Motor neuron (in vitro differentiated cells): ENCODE results near the gene CYP46A1. TPM values are rescaled to one million over a fixed set of nuclear protein-coding genes. Genes with fewer than 3 reads are reported as not detected.

ENCODE experiments used
- ATAC-seq, 8 experiments: fragments of 200-7000 bp; cut with Tn5 transposase; replicated peaks in 6 of 8; 2 replicates each; pipeline ENCODE4 v1.8.0; 2021; ENCODE audit warnings: mild to moderate bottlenecking in 8 of 8, moderate library complexity in 8 of 8
- H3K27ac ChIP-seq, 2 donors: fragments of 250-450 bp; sonication (Bioruptor Pico); 2 replicates each; pipeline ENCODE4 v1.9.0; 2021; ENCODE audit warnings: antibody characterized with exemption in 2 of 2, mild to moderate bottlenecking in 2 of 2, moderate library complexity in 1 of 2
- H3K4me1 ChIP-seq, 2 donors: fragments of 250-450 bp; sonication (Bioruptor Pico); replicated peaks in 1 of 2; 2 replicates each; pipeline ENCODE4 v1.6.1; 2021; ENCODE audit warnings: antibody characterized with exemption in 2 of 2, mild to moderate bottlenecking in 2 of 2, moderate library complexity in 1 of 2
- H3K4me3 ChIP-seq, 5 donors: fragments of 250-450 bp; sonication (Bioruptor Pico); 2 replicates each; pipeline ENCODE4 v1.9.0; 2021; ENCODE audit warnings: antibody characterized with exemption in 5 of 5, mild to moderate bottlenecking in 5 of 5, moderate library complexity in 4 of 5
- WGBS, 10 experiments: fragments of 450-650 bp; shearing (Covaris generic); methylation state at CpG; one replicate each; pipeline ENCODE4 v1.0.0; 2022; 5-methylcytosine and 5-hydroxymethylcytosine counted together
- in situ Hi-C, 9 experiments: fragments of 400-800 bp; cut with MboI; loops; one replicate each; pipeline ENCODE4 v1.15.0; 2021; ENCODE audit warnings: low sequenced_read_pairs in 9 of 9, low pct_unique_long_range_greater_than_20kb in 2 of 9; ENCODE audit not compliant: unreplicated experiment in 9 of 9
- total RNA-seq, 8 experiments: library from RNA; unstranded; fragments of 300-600 nt; gene quantifications; 2 replicates each; pipeline versions ENCODE4 v1.2.3 to v1.2.4, GENCODE V29; 2022

Gene CYP46A1
- total RNA-seq, 8 experiments from 2014 or later: 1.7 to 12.3 (median 3.7) TPM

- Histone ChIP-seq H3K4me3 (no peak overlapping the region), H3K4me1 (peaks cover 3 to 8% of the 10 kb centered on the region in 2 donors), H3K27ac (no peak overlapping the region)
- in situ Hi-C loops: loop anchor here in 3 of 9 experiments (25.0 kb wide), 1 partner anchor 161 kb away; no protein-coding TSS in a partner anchor
- ATAC-seq: no peak
- WGBS, 10 experiments: 80 to 100% methylated on average over 2 of the region's 26 CpGs; no CpG with 5 or more reads in 8 of the 10 experiments
These were observed 42.5 kb downstream of the CYP46A1 start for GRCh38 chr14:99726538-99727095.

DNA sequence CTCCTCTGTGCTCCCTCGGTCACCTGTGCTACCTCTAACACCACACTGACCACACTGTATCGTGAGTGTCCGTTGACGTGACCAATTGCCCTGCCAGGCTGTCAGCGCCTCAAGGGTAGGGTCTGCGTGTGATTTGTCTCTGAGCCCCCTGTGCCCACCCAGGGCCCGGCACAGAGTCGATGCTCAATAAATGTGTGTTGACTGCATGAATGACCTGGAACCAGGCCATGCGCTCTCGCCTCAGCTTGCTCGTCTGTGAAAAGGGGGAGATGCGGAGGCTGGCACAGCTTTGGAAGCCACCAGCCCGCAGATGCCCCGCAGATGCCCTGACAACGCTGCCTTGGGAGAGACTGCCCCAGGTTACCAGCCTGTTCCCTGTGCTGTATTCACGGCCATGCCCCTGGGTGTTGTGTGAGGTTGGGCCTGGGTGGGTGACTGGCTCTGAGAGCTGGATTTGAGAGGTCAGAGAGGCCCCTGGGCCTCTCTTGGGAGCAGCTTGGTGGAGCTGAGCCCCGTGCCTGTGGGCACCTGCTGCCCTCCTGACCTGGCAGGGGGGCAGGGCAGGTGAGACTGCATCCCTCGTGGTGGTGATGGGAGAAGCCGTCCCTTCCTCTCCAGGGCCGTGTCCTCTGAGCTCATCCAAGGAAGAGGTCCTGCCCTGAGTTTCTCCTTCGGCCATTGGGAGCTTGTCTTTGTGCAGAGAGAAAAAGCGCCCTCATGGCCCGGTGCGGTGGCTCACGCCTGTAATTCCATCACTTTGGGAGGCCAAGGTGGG lies 43.2 kb downstream of the CYP46A1 start:
- Histone ChIP-seq H3K27ac (no peak overlapping the region), H3K4me3 (no peak overlapping the region), H3K4me1 (peaks cover 3 to 8% of the 10 kb centered on the region in 2 donors)
- in situ Hi-C loops: loop anchor here in 3 of 9 experiments (25.0 kb wide), 1 partner anchor 160 kb away; no protein-coding TSS in a partner anchor
- WGBS, 10 experiments: 70 to 100% (median 95%) methylated on average over 1 to 10 of the region's 25 CpGs; no CpG with 5 or more reads in 6 of the 10 experiments
- no peak for ATAC-seq

- peaks cover 3 to 8% of the 10 kb centered on the region in 2 donors for H3K4me1 ChIP-seq
- H3K4me3 ChIP-seq: no peak overlapping the region
- in situ Hi-C loops: loop anchor here in 3 of 9 experiments (25.0 kb wide), 1 partner anchor 159 kb away; no protein-coding TSS in a partner anchor
- H3K27ac ChIP-seq: no peak overlapping the region
- 100% methylated on average over 2 of the region's 16 CpGs; no CpG with 5 or more reads in 9 of the 10 experiments for WGBS, 10 experiments
- no peak for ATAC-seq
These were observed 44.3 kb downstream of the CYP46A1 start for GRCh38 chr14:99728231-99728920.

GRCh38 chr14:99728981-99729451 lies 44.9 kb downstream of the CYP46A1 start:
- Histone ChIP-seq H3K27ac (no peak overlapping the region), H3K4me1 (peaks cover 3 to 8% of the 10 kb centered on the region in 2 donors), H3K4me3 (no peak overlapping the region)
- ATAC-seq: no peak
- in situ Hi-C loops: loop anchor here in 3 of 9 experiments (25.0 kb wide), 1 partner anchor 158 kb away; no protein-coding TSS in a partner anchor
- 50 to 100% (median 77%) methylated on average over 1 to 3 of the region's 4 CpGs; no CpG with 5 or more reads in 5 of the 10 experiments for WGBS, 10 experiments

DNA sequence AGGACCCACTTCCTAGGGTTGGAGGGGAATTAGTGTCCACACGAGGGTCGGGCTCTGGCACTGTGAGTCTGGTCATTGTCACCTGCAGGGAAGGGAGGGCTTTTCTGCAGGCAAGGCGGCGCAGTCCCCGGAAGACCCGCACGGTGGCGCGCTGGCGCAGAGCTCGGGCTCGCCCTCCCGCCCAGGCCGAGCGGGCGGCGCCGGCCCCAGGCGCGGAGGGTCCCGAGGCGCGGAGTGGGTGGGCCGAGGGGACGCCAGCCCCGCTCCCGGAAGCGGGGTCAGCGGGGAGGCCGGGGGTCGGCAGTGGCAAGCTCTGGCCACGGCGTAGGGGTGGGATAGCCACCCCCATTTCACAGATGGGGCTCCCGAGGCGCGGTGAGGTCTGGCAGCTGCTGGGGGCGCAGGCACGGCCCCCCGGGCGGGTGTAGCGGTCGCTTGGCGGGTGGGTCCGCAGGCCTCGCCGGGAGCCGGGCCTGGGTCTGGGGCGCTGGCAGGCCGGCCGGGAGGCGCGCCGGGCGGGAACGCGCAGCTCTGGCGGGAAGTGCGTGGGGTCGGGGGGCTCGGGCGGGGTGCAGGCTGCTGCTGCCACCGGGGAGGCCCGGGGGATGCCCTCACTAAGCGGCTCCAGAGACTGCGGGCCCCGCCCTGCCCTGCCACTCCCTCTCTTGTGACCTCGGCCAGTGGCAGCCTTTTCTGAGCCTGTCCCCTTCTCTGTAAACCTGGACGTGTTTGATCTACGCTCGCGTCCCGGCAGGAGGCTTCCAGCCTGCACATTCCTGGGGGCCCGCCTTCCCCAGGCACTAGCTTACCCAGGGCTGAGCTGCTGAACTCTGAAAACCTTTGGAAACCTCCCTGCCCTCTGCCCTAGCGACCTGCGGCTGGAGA lies 46.1 kb downstream of the CYP46A1 start:
- peak; percentile 48 to 84 (median 80) for ATAC-seq
- H3K4me1 ChIP-seq: peaks cover 3 to 8% of the 10 kb centered on the region in 2 donors
- peak overlapping the region; percentile 28 to 49 (median 43) for H3K4me3 ChIP-seq
- H3K27ac ChIP-seq: peak overlapping the region in 1 of 2 donors; percentile 33
- in situ Hi-C loops: loop anchor here in 3 of 9 experiments (25.0 kb wide), 1 partner anchor 157 kb away; no protein-coding TSS in a partner anchor
- 20% methylated on average over 1 of the region's 75 CpGs; no CpG with 5 or more reads in 9 of the 10 experiments for WGBS, 10 experiments

GRCh38 chr14:99730876-99731546 lies 46.9 kb downstream of the CYP46A1 start:
- Histone ChIP-seq H3K4me1 (peaks cover 3 to 8% of the 10 kb centered on the region in 2 donors), H3K4me3 (peak overlapping the region in 3 of 5 donors; percentile 43 to 49 (median 45)), H3K27ac (no peak overlapping the region)
- in situ Hi-C loops: loop anchor here in 3 of 9 experiments (25.0 kb wide), 1 partner anchor 156 kb away; no protein-coding TSS in a partner anchor
- peak in 7 of 8 experiments; percentile 2 to 55 (median 20) for ATAC-seq
- 93% methylated on average over 3 of the region's 13 CpGs; no CpG with 5 or more reads in 9 of the 10 experiments for WGBS, 10 experiments

DNA sequence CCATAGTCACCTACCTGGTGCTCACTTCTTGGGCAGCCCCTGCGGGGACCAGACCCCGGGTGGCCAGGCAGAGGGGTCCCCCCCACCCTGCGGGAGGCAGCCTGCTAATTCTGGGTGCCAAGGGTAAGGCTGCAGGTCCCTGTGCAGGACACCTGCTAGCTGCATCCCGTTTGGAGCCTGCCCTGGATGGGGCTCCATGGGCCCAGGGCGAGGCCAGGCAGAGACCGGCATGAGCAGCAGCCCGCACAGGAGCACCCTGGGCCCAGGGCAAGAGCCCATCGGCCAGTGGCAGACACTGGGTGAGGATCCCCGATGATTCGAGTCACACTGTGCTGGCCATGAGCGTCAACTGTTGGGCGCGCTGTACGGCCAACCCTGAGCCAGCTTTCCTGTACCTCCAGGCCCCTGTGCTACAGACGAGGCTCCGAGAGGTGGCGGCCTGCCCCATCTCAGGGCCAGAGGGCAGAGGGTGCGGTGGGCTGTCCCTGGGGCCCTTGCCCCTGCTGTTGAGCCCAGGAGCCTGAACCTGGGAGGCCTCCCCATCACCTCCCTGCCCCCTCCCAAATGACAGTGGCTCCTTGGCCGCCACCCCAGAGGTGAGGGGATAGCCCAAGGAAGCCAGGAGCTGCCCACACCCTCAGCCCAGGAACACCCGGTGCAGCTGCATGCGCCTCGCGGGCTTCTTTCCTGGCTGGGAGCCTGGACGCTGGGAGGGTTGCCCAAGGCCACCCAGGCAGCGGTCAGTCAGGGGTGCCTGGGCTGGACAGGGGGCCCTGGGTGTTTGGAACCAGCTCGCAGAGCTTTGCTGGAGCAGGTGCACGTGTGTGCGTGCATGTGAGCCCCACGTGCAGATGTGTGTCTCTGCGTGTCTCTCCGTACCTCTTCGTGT lies 47.7 kb downstream of the CYP46A1 start:
- in situ Hi-C loops: loop anchor here in 3 of 9 experiments (25.0 kb wide), 1 partner anchor 156 kb away; no protein-coding TSS in a partner anchor
- peak in 1 of 8 experiments; percentile 3 for ATAC-seq
- peaks cover 3 to 10% of the 10 kb centered on the region in 2 donors for H3K4me1 ChIP-seq

DNA sequence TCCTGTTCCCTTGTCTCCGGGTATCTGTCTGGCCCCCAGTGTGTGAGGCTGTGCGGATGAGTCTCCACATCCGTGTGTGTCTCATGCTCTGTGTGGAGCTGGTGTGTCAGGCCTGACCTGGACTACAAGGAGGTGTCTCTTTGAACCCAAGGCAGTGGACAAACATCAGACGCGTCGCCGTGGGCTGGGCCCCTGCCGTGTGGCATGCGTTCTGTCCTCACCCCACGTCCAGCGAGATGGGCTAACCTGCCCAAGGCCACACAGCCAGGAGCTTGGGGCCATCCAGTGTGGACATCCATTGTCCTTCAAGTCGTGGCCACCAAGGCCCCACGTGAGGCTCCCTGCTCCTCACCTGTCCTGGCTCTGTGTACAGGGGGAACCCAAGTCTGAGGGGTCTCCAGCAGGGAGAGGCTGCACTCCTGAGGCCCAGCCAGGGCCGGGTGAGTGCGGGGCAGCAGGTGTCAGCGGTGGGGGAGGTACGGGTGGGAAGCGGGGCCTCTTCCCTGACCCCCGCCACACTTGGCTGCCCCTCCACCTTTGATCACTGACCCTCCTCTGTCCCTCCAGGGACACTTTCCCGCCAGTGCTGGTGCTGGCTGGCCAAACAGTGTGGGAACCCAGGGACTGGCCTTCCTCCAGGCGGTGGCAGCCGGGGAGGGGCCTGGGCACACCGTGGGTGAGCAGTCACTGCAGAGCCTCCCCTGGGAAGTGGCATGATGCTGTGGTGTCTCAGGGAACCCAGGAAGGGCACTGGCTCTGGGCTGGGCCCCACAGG lies 48.5 kb downstream of the CYP46A1 start:
- in situ Hi-C loops: loop anchor here in 3 of 9 experiments (25.0 kb wide), 1 partner anchor 155 kb away; no protein-coding TSS in a partner anchor
- no peak for ATAC-seq

More for the DNA sequence above, 47.7 kb downstream of the CYP46A1 start:
- no peak overlapping the region for H3K4me3 ChIP-seq
- WGBS, 10 experiments: 91% methylated on average over 9 of the region's 32 CpGs; no CpG with 5 or more reads in 9 of the 10 experiments
- no peak overlapping the region for H3K27ac ChIP-seq

GRCh38 chr14:99733211-99733539 lies 49.1 kb downstream of the CYP46A1 start:
- in situ Hi-C loops: loop anchor here in 3 of 9 experiments (25.0 kb wide), 1 partner anchor 154 kb away; no protein-coding TSS in a partner anchor
- WGBS, 10 experiments: 0 to 65% methylated on average over 1 to 6 of the region's 6 CpGs; no CpG with 5 or more reads in 8 of the 10 experiments
- Histone ChIP-seq H3K4me1 (peaks cover 5 to 22% of the 10 kb centered on the region in 2 donors), H3K27ac (no peak overlapping the region), H3K4me3 (no peak overlapping the region)
- ATAC-seq: no peak

More for the DNA sequence above, 48.5 kb downstream of the CYP46A1 start:
- H3K27ac ChIP-seq: no peak overlapping the region
- WGBS, 10 experiments: 40 to 96% (median 85%) methylated on average over 1 to 9 of the region's 23 CpGs; no CpG with 5 or more reads in 6 of the 10 experiments
- no peak overlapping the region for H3K4me3 ChIP-seq
- H3K4me1 ChIP-seq: peaks cover 5 to 18% of the 10 kb centered on the region in 2 donors
